Common myeloid progenitor, CD34-positive (primary cell): Measurements from ENCODE around the gene RANBP3.
"Not testable (repeated sequence)": the region's sequence is repeated elsewhere in the genome, so short reads cannot be mapped to it uniquely, and the experiment has no call there.

ENCODE experiments used
- CTCF ChIA-PET: fragments of 350-600 bp; sonication (Branson Sonifier 250); formaldehyde crosslinking; loops from one replicate; lab custom pipeline; 2021; ENCODE audit warnings: antibody characterized with exemption; lab: Charles Lee
- POLR2A ChIA-PET: fragments of 350-600 bp; sonication (Branson Sonifier 250); formaldehyde crosslinking; loops from one replicate; lab custom pipeline; 2021; ENCODE audit warnings: antibody characterized with exemption; lab: Charles Lee
- DNase-seq, 3 donors: peaks; one replicate each; pipeline versions ENCODE4 v3.0.0 to v3.0.0-alpha.2; 2013
- H3K27ac ChIP-seq, 2 experiments: 1 replicate in 1 of 2; 2 replicates in 1 of 2; pipeline ENCODE4 v1.7.0; 2013; ENCODE audit warnings: inconsistent platforms in 2 of 2, low read length in 2 of 2, mild to moderate bottlenecking in 2 of 2, low read depth in 1 of 2, moderate library complexity in 1 of 2; ENCODE audit not compliant: severe bottlenecking in 2 of 2, insufficient read depth in 1 of 2, poor library complexity in 1 of 2
- H3K27me3 ChIP-seq, 5 experiments: replicated peaks in 2 of 5; 1 replicate in 3 of 5; 2 replicates in 2 of 5; pipeline versions ENCODE4 v1.6.1 to v1.7.0; 2013; ENCODE audit warnings: low read length in 4 of 5, mild to moderate bottlenecking in 2 of 5, moderate library complexity in 2 of 5, inconsistent platforms in 1 of 5; ENCODE audit not compliant: insufficient read depth in 5 of 5, control insufficient read depth in 4 of 5
- H3K36me3 ChIP-seq, 4 experiments: 1 replicate in 2 of 4; 2 replicates in 2 of 4; pipeline versions ENCODE4 v1.6.1 to v1.7.0; 2013; ENCODE audit warnings: low read length in 3 of 4, control low read depth in 1 of 4, mild to moderate bottlenecking in 1 of 4; ENCODE audit not compliant: control insufficient read depth in 4 of 4, insufficient read depth in 4 of 4
- H3K4me1 ChIP-seq, 4 experiments: 1 replicate in 3 of 4; 2 replicates in 1 of 4; pipeline versions ENCODE4 v1.6.1 to v1.7.1; 2013; ENCODE audit warnings: low read length in 3 of 4, mild to moderate bottlenecking in 3 of 4, control low read depth in 1 of 4, inconsistent platforms in 1 of 4, moderate library complexity in 1 of 4; ENCODE audit not compliant: control insufficient read depth in 4 of 4, insufficient read depth in 4 of 4; ENCODE audit errors: control extremely low read depth in 1 of 4
- H3K4me3 ChIP-seq, 7 experiments: 1 replicate in 4 of 7; 2 replicates in 3 of 7; pipeline versions ENCODE4 v1.5.1 to v1.7.0; 2013; ENCODE audit warnings: mild to moderate bottlenecking in 7 of 7, low read length in 6 of 7, moderate library complexity in 6 of 7, inconsistent platforms in 2 of 7, low read depth in 2 of 7, control low read depth in 1 of 7; ENCODE audit not compliant: insufficient read depth in 4 of 7, control insufficient read depth in 1 of 7; ENCODE audit errors: extremely low read depth in 1 of 7
- H3K9me3 ChIP-seq, 5 experiments: 1 replicate in 4 of 5; 2 replicates in 1 of 5; pipeline versions ENCODE4 v1.6.1 to v1.7.1; 2013; ENCODE audit warnings: low read length in 4 of 5, mild to moderate bottlenecking in 2 of 5, inconsistent platforms in 1 of 5, low read depth in 1 of 5, moderate library complexity in 1 of 5; ENCODE audit not compliant: control insufficient read depth in 4 of 5, insufficient read depth in 2 of 5; ENCODE audit errors: control extremely low read depth in 1 of 5
- WGBS: methylation state at CpG from one replicate; pipeline ENCODE4 v1.1.5; 2013; ENCODE audit not compliant: insufficient coverage; 5-methylcytosine and 5-hydroxymethylcytosine counted together

Gene RANBP3

GRCh38 chr19:5966941-5967340 lies 11.0 kb downstream of the RANBP3 start:
- Histone ChIP-seq H3K9me3 (no peaks in the 10 kb centered on the region), H3K4me1 (peaks cover 2 to 56% (median 43%) of the 10 kb centered on the region in 4 experiments), H3K4me3 (no peak overlapping the region), H3K27ac (no peak overlapping the region), H3K27me3 (no peaks in the 10 kb centered on the region), H3K36me3 (peaks cover 0 to 43% (median 3%) of the 10 kb centered on the region in 4 experiments)
- ChIA-PET POLR2A (no interaction called here), CTCF (interaction anchor here (1.3 to 4.4 kb wide), 9 partner anchors 10 to 55 kb away, joined by 3 to 20 read pairs (median 8); no protein-coding TSS in a partner anchor)
- WGBS, result 95% methylated on average over 6 of the region's 9 CpGs
- no peak for DNase-seq

DNA sequence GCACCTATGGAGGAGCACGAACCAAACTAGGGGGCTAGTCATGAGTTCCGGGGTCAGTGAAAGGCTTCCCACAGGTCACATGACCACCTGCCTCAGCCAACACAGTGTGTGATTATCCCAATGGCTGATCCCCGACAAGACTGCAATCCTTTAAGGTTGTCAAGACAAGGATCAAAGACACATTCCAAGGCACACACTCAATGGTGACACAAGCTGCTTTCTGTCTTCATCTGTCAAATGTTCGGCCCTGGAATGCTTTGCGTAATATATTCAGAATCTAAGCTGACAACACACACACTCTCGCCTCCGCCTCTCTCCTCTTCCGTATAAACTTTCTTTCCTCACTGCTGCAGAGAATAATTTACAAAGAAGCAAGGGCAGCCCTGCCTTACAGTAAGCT lies 11.7 kb downstream of the RANBP3 start:
- 94% methylated on average over 8 of the region's 8 CpGs for WGBS
- ChIA-PET CTCF (interaction anchor here (0.9 to 3.3 kb wide), 5 partner anchors 18 to 56 kb away, joined by 3 to 19 read pairs (median 3); no protein-coding TSS in a partner anchor), POLR2A (no interaction called here)
- H3K4me3 ChIP-seq, result no peak overlapping the region
- peaks cover 0 to 43% (median 3%) of the 10 kb centered on the region in 4 experiments for H3K36me3 ChIP-seq
- H3K27ac ChIP-seq, result no peak overlapping the region
- no peaks in the 10 kb centered on the region for H3K27me3 ChIP-seq
- DNase-seq, result no peak
- peaks cover 0 to 57% (median 43%) of the 10 kb centered on the region in 4 experiments for H3K4me1 ChIP-seq
- no peaks in the 10 kb centered on the region for H3K9me3 ChIP-seq

DNA sequence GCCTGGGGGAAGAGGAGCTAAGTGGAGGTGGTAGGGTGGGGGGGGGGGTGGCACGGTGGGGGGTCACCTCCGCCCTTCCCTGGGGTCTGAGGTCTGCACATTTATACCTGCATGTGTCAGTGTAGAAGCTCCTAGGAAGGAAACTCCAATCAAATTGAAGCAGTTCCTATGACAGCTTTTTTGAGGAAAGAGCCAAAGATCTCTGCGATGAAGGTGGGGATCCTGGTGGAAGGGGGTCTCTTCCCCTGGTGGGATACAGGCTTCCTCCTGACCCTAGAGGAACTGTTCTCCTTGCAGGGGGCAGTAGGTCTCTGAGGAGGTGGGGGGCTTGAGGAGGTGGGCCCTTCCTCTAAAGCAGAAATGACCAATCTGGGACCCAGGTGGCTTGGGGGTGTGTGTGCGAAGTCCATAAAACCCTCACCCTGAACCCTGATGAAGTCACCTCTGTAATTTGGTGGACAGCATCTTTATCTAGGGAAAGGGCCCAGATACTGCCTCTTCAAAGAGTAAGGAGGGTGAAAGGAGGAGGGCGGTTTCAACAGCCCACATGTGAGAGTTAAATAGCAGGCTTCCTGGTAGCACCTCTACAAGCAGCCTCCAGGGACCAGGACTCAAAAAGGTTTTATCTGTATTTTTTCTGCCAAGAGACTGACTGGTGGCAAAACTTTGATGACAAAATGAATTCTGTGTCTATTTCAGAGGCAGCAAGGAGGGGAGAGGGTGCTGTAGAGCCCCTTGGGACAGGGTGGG lies 12.9 kb downstream of the RANBP3 start:
- Histone ChIP-seq H3K27ac (no peak overlapping the region), H3K4me1 (peaks cover 0 to 65% (median 46%) of the 10 kb centered on the region in 4 experiments), H3K4me3 (no peak overlapping the region), H3K9me3 (no peaks in the 10 kb centered on the region), H3K36me3 (peaks cover 0 to 34% (median 3%) of the 10 kb centered on the region in 4 experiments), H3K27me3 (no peaks in the 10 kb centered on the region)
- CTCF ChIA-PET, result interaction anchor here (0.7 kb wide), 1 partner anchor 12 kb away, joined by 3 read pairs; no protein-coding TSS in a partner anchor
- no peak for DNase-seq
- WGBS, result 91% methylated on average over 3 of the region's 5 CpGs
- POLR2A ChIA-PET, result no interaction called here

DNA sequence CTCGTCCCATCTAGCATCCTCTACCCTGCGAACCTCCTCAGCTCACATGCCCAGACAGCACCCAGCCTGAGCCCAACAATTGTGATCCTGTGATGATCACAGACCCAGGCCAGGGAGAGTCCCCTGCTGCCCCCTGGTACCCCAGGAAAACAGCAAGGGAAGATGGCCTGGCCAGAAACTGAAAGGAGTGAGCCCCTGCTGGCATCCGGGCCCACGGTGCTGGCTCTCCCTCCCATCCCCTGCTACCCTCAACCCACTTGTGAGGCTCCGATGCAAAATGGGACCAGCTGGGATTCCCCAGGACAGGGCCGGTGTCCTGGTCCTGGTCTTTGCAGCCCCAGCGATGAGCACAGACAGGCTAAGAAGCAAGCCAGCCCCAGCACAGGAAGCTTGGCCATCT lies 14.1 kb downstream of the RANBP3 start:
- WGBS, result 92% methylated on average over 7 of the region's 7 CpGs
- ChIA-PET POLR2A (no interaction called here), CTCF (no interaction called here)
- Histone ChIP-seq H3K4me1 (peaks cover 0 to 64% (median 43%) of the 10 kb centered on the region in 4 experiments), H3K27me3 (no peaks in the 10 kb centered on the region), H3K27ac (peak overlapping the region in 1 of 2 experiments; percentile 52), H3K9me3 (no peaks in the 10 kb centered on the region), H3K36me3 (peaks cover 0 to 26% (median 2%) of the 10 kb centered on the region in 4 experiments), H3K4me3 (no peak overlapping the region)
- DNase-seq, result no peak

DNA sequence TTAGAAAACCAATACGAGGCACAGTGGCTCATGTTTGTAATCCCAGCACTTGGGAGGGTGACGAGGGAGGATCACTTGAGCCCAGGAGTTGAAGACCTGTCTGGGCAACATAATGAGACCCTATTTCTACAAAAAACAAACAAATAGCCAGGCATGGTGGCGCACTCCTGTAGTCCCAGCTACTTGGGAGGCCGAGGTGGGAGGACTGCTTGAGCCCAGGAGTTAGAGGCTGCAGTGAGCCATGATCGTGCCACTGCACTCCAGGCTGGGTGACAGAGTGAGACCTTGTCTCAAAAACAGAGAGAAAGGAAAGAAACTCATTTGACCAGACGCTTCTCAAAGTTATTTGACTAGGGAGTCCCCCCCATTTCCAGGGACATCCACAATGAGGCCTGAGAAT lies 14.7 kb downstream of the RANBP3 start:
- Histone ChIP-seq H3K27ac (peak overlapping the region in 1 of 2 experiments; percentile 52), H3K36me3 (peaks cover 0 to 22% (median 4%) of the 10 kb centered on the region in 4 experiments), H3K4me1 (peaks cover 0 to 63% (median 39%) of the 10 kb centered on the region in 4 experiments)
- POLR2A ChIA-PET, H3K4me3 ChIP-seq, DNase-seq, H3K9me3 ChIP-seq, CTCF ChIA-PET, H3K27me3 ChIP-seq: not testable (repeated sequence)
- WGBS, result 99% methylated on average over 6 of the region's 6 CpGs

GRCh38 chr19:5961969-5962945 lies 15.7 kb downstream of the RANBP3 start:
- ChIA-PET POLR2A (interaction anchor here (0.6 to 1.4 kb wide), 2 partner anchors 11 to 1234 kb away, joined by 3 read pairs; no protein-coding TSS in a partner anchor), CTCF (interaction anchor here (0.6 to 2.4 kb wide), 4 partner anchors 10 to 158 kb away, joined by 3 to 9 read pairs (median 4); no protein-coding TSS in a partner anchor)
- Histone ChIP-seq H3K4me1 (peaks cover 0 to 55% (median 34%) of the 10 kb centered on the region in 4 experiments), H3K27me3 (no peaks in the 10 kb centered on the region), H3K4me3 (peak overlapping the region in 6 of 7 experiments; percentile 3 to 70 (median 42)), H3K27ac (peak overlapping the region; percentile 41 to 52), H3K9me3 (no peaks in the 10 kb centered on the region), H3K36me3 (peaks cover 0 to 26% (median 4%) of the 10 kb centered on the region in 4 experiments)
- peak; percentile 65 to 93 (median 89) for DNase-seq
- WGBS, result 45% methylated on average over 26 of the region's 29 CpGs
